H1 (cell line): ENCODE measurements around the gene SELENOI. TPM values are rescaled to one million over a fixed set of nuclear protein-coding genes. Genes with fewer than 3 reads are reported as not detected.
A peak's percentile ranks its signal among the peaks of the same experiment; 100 is the strongest.

Source experiments
- CTCF ChIA-PET: fragments of 300-600 bp; sonication (Branson Sonifier 250); formaldehyde crosslinking; loops from one replicate; lab custom pipeline; 2021; ENCODE audit not compliant: partially characterized antibody; lab: Charles Lee
- POLR2A ChIA-PET: fragments of 300-600 bp; sonication (Branson Sonifier 250); formaldehyde crosslinking; loops from one replicate; lab custom pipeline; 2021; ENCODE audit warnings: inconsistent platforms; ENCODE audit not compliant: partially characterized antibody; lab: Charles Lee
- DNase-seq, 2 experiments: peaks; one replicate each; pipeline versions ENCODE4 v3.0.0 to v3.0.0-alpha.2; 2010 to 2022; ENCODE audit warnings: low spot score in 2 of 2, low read depth in 1 of 2, mixed read lengths in 1 of 2
- FAIRE-seq: peaks from 2 replicates; lab custom pipeline; 2011; peaks lifted over from hg19 to GRCh38; lab: Jason Lieb, UNC
- H2AFZ ChIP-seq: 2 replicates; pipeline ENCODE4 v1.8.1; 2012; ENCODE audit warnings: low read length, inconsistent platforms
- H2AK5ac ChIP-seq: 2 replicates; pipeline ENCODE4 v1.6.1; 2013; ENCODE audit warnings: low read depth, low read length
- H2BK120ac ChIP-seq: replicated peaks from 2 replicates; pipeline ENCODE3; 2013; ENCODE audit warnings: low read depth, low read length, inconsistent platforms
- H2BK12ac ChIP-seq: 2 replicates; pipeline ENCODE4 v1.6.1; 2013; ENCODE audit warnings: low read depth, low read length
- H2BK15ac ChIP-seq: 2 replicates; pipeline ENCODE4 v1.6.1; 2013; ENCODE audit warnings: low read length
- H2BK20ac ChIP-seq: 2 replicates; pipeline ENCODE4 v1.6.1; 2013; ENCODE audit warnings: low read length
- H2BK5ac ChIP-seq: 2 replicates; pipeline ENCODE4 v1.6.1; 2013; ENCODE audit warnings: low read depth, low read length
- H3K14ac ChIP-seq: 2 replicates; pipeline ENCODE4 v1.6.1; 2013; ENCODE audit warnings: inconsistent platforms; ENCODE audit not compliant: insufficient read length
- H3K18ac ChIP-seq: 2 replicates; pipeline ENCODE4 v1.6.1; 2013; ENCODE audit warnings: low read length; ENCODE audit errors: extremely low read depth
- H3K23ac ChIP-seq: 2 replicates; pipeline ENCODE4 v1.6.1; 2013; ENCODE audit warnings: inconsistent platforms; ENCODE audit not compliant: insufficient read length
- H3K23me2 ChIP-seq: 2 replicates; pipeline ENCODE4 v1.6.1; 2013; ENCODE audit warnings: low read depth, low read length
- H3K27ac ChIP-seq: 2 replicates; pipeline ENCODE4 v1.6.1; 2011; ENCODE audit warnings: low read depth, low read length, inconsistent platforms
- H3K27me3 ChIP-seq, 4 experiments: replicated peaks in 1 of 4; 1 replicate in 1 of 4; 2 replicates in 3 of 4; pipeline versions ENCODE4 v1.6.1 to v1.8.1; 2011 to 2013; ENCODE audit warnings: low read length in 3 of 4, mild to moderate bottlenecking in 3 of 4, inconsistent platforms in 2 of 4, mixed read lengths in 2 of 4, moderate library complexity in 1 of 4; ENCODE audit not compliant: control insufficient read depth in 3 of 4, insufficient read depth in 3 of 4; ENCODE audit errors: extremely low read depth in 1 of 4
- H3K36me3 ChIP-seq, 4 experiments: 2 replicates each; pipeline versions ENCODE4 v1.6.1 to v1.8.1; 2011 to 2013; ENCODE audit warnings: mild to moderate bottlenecking in 4 of 4, low read length in 3 of 4, moderate library complexity in 2 of 4, control low read depth in 1 of 4, inconsistent platforms in 1 of 4; ENCODE audit not compliant: insufficient read depth in 4 of 4, control insufficient read depth in 2 of 4
- H3K4ac ChIP-seq: replicated peaks from 2 replicates; pipeline ENCODE3; 2013; ENCODE audit warnings: low read length, low read depth, mixed read lengths, inconsistent platforms; ENCODE audit not compliant: insufficient read length
- H3K4me1 ChIP-seq, 4 experiments: replicated peaks in 1 of 4; 1 replicate in 1 of 4; 2 replicates in 3 of 4; pipeline versions ENCODE4 v1.6.1 to v1.8.1; 2011 to 2013; ENCODE audit warnings: low read length in 3 of 4, inconsistent platforms in 2 of 4, mixed read lengths in 1 of 4; ENCODE audit not compliant: insufficient read depth in 4 of 4, control insufficient read depth in 3 of 4
- H3K4me2 ChIP-seq, 2 experiments: 2 replicates each; pipeline versions ENCODE4 v1.6.1 to v1.8.1; 2011 to 2013; ENCODE audit warnings: low read depth in 2 of 2, low read length in 2 of 2, control low read depth in 1 of 2, inconsistent platforms in 1 of 2, mild to moderate bottlenecking in 1 of 2; ENCODE audit not compliant: insufficient read depth in 1 of 2
- H3K4me3 ChIP-seq, 4 experiments: fragments of 200-600, 300-600 bp in 1 of 4; sonication (generic), shearing (Covaris generic), sonication (Bioruptor Twin) in 1 of 4; 2 replicates each; pipeline versions ENCODE4 v1.5.1 to v1.8.1; 2011 to 2016; ENCODE audit warnings: low read length in 4 of 4, low read depth in 3 of 4, control low read depth in 2 of 4, inconsistent platforms in 2 of 4, mild to moderate bottlenecking in 2 of 4, mixed read lengths in 1 of 4, moderate library complexity in 1 of 4; ENCODE audit not compliant: insufficient read depth in 2 of 4; ENCODE audit errors: extremely low read depth in 1 of 4
- H3K56ac ChIP-seq: replicated peaks from 2 replicates; pipeline ENCODE3; 2013; ENCODE audit warnings: low read depth, mild to moderate bottlenecking, mixed read lengths, low read length, inconsistent platforms; ENCODE audit not compliant: insufficient read length
- H3K79me1 ChIP-seq: 2 replicates; pipeline ENCODE4 v1.6.1; 2013; ENCODE audit warnings: low read depth, low read length, control low read depth
- H3K79me2 ChIP-seq, 2 experiments: 2 replicates each; pipeline versions ENCODE4 v1.6.1 to v1.8.1; 2012 to 2013; ENCODE audit warnings: low read length in 2 of 2, mild to moderate bottlenecking in 2 of 2, inconsistent platforms in 1 of 2; ENCODE audit not compliant: insufficient read depth in 2 of 2, control insufficient read depth in 1 of 2
- H3K9ac ChIP-seq, 4 experiments: replicated peaks in 1 of 4; 1 replicate in 1 of 4; 2 replicates in 3 of 4; pipeline versions ENCODE4 v1.6.1 to v1.8.1; 2011 to 2013; ENCODE audit warnings: low read depth in 3 of 4, low read length in 3 of 4, control low read depth in 2 of 4, mild to moderate bottlenecking in 2 of 4, moderate library complexity in 2 of 4, inconsistent platforms in 1 of 4; ENCODE audit errors: extremely low read depth in 1 of 4
- H3K9me3 ChIP-seq, 2 experiments: 2 replicates each; pipeline versions ENCODE4 v1.6.1 to v1.8.1; 2012 to 2013; ENCODE audit warnings: mild to moderate bottlenecking in 2 of 2, moderate library complexity in 2 of 2, control low read depth in 1 of 2, inconsistent platforms in 1 of 2, low read depth in 1 of 2, low read length in 1 of 2, mixed read lengths in 1 of 2; ENCODE audit not compliant: insufficient read depth in 2 of 2
- H4K20me1 ChIP-seq, 2 experiments: replicated peaks in 1 of 2; 2 replicates each; pipeline versions ENCODE3 to v1.8.1; 2011 to 2013; ENCODE audit warnings: inconsistent platforms in 2 of 2, low read length in 2 of 2, mild to moderate bottlenecking in 1 of 2; ENCODE audit not compliant: insufficient read depth in 2 of 2, control insufficient read depth in 1 of 2
- H4K5ac ChIP-seq: 2 replicates; pipeline ENCODE4 v1.6.1; 2013; ENCODE audit warnings: low read length, low read depth, mixed read lengths, inconsistent platforms; ENCODE audit not compliant: insufficient read length
- H4K8ac ChIP-seq: 2 replicates; pipeline ENCODE4 v1.8.0; 2013; ENCODE audit warnings: mild to moderate bottlenecking, moderate library complexity, low read length, inconsistent platforms; ENCODE audit not compliant: insufficient read depth; ENCODE audit errors: extremely low read depth
- H4K91ac ChIP-seq: replicated peaks from 2 replicates; pipeline ENCODE3; 2013; ENCODE audit warnings: low read length, mixed read lengths, inconsistent platforms; ENCODE audit not compliant: insufficient read length
- GTF2F1 ChIP-seq: IDR thresholded peaks from 2 replicates; pipeline ENCODE4 v1.6.1; 2012; ENCODE audit warnings: low read depth, low read length, improper control_type of control experiment, borderline replicate concordance
- RAD21 ChIP-seq, 2 experiments: IDR thresholded peaks in 1 of 2; conservative IDR thresholded peaks in 1 of 2; 2 replicates each; pipeline ENCODE4 v1.6.1; 2011; ENCODE audit warnings: low read depth in 2 of 2, low read length in 2 of 2, improper control_type of control experiment in 1 of 2, inconsistent platforms in 1 of 2, mild to moderate bottlenecking in 1 of 2, moderate library complexity in 1 of 2
- RBBP5 ChIP-seq: IDR thresholded peaks from 2 replicates; pipeline ENCODE4 v1.7.1; 2012; ENCODE audit warnings: low read depth, mild to moderate bottlenecking, inconsistent platforms, low read length, moderate library complexity, borderline replicate concordance
- WGBS, 2 experiments: shearing (Covaris generic) in 1 of 2; methylation state at CpG; one replicate each; pipeline versions ENCODE4 v1.1.6 to v1.1.7; 2013 to 2015; ENCODE audit warnings: low lambda C conversion rate in 2 of 2, mixed read lengths in 2 of 2, inconsistent platforms in 1 of 2, low coverage in 1 of 2, missing lambda C conversion rate in 1 of 2; ENCODE audit not compliant: insufficient replicate concordance in 2 of 2, insufficient coverage in 1 of 2, insufficient read length in 1 of 2; ENCODE audit errors: extremely low coverage in 1 of 2, missing lambda C conversion rate in 1 of 2; 5-methylcytosine and 5-hydroxymethylcytosine counted together
- polyA plus RNA-seq, 7 experiments: library from polyadenylated mRNA; depleted of rRNA in 3 of 7; stranded (reverse) in 5 of 7; unstranded in 2 of 7; fragments of >200 nt in 5 of 7; fragments of 200-250 nt in 2 of 7; gene quantifications; 1 replicate in 5 of 7; 2 replicates in 1 of 7; 4 replicates in 1 of 7; pipeline versions ENCODE4 v1.2.1 to v1.2.3, GENCODE V29; 2011 to 2013; ENCODE audit warnings: missing spikeins in 2 of 7, mixed read lengths in 2 of 7
- total RNA-seq: library from RNA; stranded (reverse); fragmentation: NEBNext Ultra II Directional; extraction: Animal tissue kit (Norgen Biotek cat#: 25700); gene quantifications from 2 replicates; pipeline ENCODE4 v1.2.1, GENCODE V29; 2021
- TF ChIP-seq, protein P1 (sequence below), 3 experiments: IDR thresholded peaks; 1 replicate in 2 of 3; 2 replicates in 1 of 3; pipeline versions ENCODE4 v1.5.1 to v1.6.1; 2011; ENCODE audit warnings: low read length in 3 of 3, mild to moderate bottlenecking in 3 of 3, inconsistent platforms in 2 of 3, low read depth in 1 of 3, moderate library complexity in 1 of 3; ENCODE audit not compliant: insufficient read depth in 1 of 3; ENCODE audit errors: control extremely low read depth in 1 of 3

SELENOI gene
- total and polyA plus RNA-seq, 2 of the 8 experiments (the other 6 are each of a cell fraction or from before 2014, with no cell fraction given) = 15.9 to 63.8 TPM

DNA sequence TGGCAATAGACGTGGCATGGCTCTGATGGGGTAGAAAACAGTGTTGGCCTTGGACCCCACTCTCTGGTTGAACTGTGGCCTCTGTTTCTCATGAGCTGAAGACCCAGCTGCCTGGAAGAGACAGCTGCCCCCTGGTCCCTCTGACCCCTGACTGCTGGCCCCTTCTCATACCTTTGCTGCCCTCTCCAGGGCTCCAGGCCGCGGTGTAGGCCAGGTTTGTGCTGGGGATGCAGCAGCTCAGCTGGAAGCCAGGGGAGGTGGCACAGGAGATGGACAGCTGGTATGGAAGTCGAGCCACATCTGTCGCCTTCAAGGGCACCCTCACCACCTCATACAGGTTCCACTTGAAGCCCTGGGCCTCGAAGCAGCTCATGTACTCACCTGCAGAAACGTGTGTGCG lies 31.7 kb upstream of the SELENOI start:
- H3K36me3 ChIP-seq = no peaks in the 10 kb centered on the region
- H3K56ac ChIP-seq = no peak overlapping the region
- no peaks in the 10 kb centered on the region for H4K20me1 ChIP-seq
- H3K4me3 ChIP-seq = no peak overlapping the region
- no peak overlapping the region for H3K9ac ChIP-seq
- no peak overlapping the region for H2BK12ac ChIP-seq
- H4K8ac ChIP-seq = no peak overlapping the region
- no peak overlapping the region for H3K14ac ChIP-seq
- no peaks in the 10 kb centered on the region for H3K9me3 ChIP-seq
- no peak overlapping the region for H4K91ac ChIP-seq
- H3K79me1 ChIP-seq = no peaks in the 10 kb centered on the region
- H3K18ac ChIP-seq = no peak overlapping the region
- H3K27me3 ChIP-seq = no peaks in the 10 kb centered on the region
- H3K4me1 ChIP-seq = peaks cover 0 to 7% (median 3%) of the 10 kb centered on the region in 4 experiments; a peak in 4 of 7 replicates
- H4K5ac ChIP-seq = no peak overlapping the region
- no peak overlapping the region for H2BK5ac ChIP-seq
- no peaks in the 10 kb centered on the region for H3K23me2 ChIP-seq
- no peak overlapping the region for H3K27ac ChIP-seq
- ChIA-PET POLR2A (interaction anchor here (6.2 kb wide), 1 partner anchor 14 kb away, joined by 34 read pairs; no protein-coding TSS in a partner anchor), CTCF (interaction anchor here (0.6 to 3.3 kb wide), 18 partner anchors 8 to 271 kb away, joined by 3 to 18 read pairs (median 4); no protein-coding TSS in a partner anchor)
- WGBS, 2 experiments = 84% methylated on average over 8 of the region's 8 CpGs; no CpG with 5 or more reads in 1 of the 2 experiments
- TF ChIP-seq RAD21 (IDR thresholded peaks at IDR 0.05 in 1 of 2, conservative IDR thresholded peaks at IDR 0.05 in 1 of 2; ENCODE audit: low read depth in 2 of 2, low read length in 2 of 2) = peak; percentile 81 to 89
- no peak for TF ChIP-seq RBBP5
- TF ChIP-seq, protein P1, sequence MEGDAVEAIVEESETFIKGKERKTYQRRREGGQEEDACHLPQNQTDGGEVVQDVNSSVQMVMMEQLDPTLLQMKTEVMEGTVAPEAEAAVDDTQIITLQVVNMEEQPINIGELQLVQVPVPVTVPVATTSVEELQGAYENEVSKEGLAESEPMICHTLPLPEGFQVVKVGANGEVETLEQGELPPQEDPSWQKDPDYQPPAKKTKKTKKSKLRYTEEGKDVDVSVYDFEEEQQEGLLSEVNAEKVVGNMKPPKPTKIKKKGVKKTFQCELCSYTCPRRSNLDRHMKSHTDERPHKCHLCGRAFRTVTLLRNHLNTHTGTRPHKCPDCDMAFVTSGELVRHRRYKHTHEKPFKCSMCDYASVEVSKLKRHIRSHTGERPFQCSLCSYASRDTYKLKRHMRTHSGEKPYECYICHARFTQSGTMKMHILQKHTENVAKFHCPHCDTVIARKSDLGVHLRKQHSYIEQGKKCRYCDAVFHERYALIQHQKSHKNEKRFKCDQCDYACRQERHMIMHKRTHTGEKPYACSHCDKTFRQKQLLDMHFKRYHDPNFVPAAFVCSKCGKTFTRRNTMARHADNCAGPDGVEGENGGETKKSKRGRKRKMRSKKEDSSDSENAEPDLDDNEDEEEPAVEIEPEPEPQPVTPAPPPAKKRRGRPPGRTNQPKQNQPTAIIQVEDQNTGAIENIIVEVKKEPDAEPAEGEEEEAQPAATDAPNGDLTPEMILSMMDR (IDR thresholded peaks at IDR 0.05; ENCODE audit: control extremely low read depth in 1 of 3, insufficient read depth in 1 of 3, low read depth in 1 of 3, low read length in 3 of 3) = peak; percentile 68 to 75 (median 74)
- TF ChIP-seq GTF2F1 = no peak
- DNase-seq (no peak), FAIRE-seq (no peak)
- H2AFZ ChIP-seq = no peak overlapping the region
- H2BK20ac ChIP-seq = no peak overlapping the region
- H3K79me2 ChIP-seq = no peaks in the 10 kb centered on the region
- H2BK120ac ChIP-seq = no peak overlapping the region
- no peak overlapping the region for H3K4ac ChIP-seq
- no peak overlapping the region for H3K4me2 ChIP-seq
- H2AK5ac ChIP-seq = no peak overlapping the region
- no peak overlapping the region for H3K23ac ChIP-seq
- peak overlapping the region; percentile 67; the same call in 1 of the 2 replicates for H2BK15ac ChIP-seq
